Choroid plexus epithelial cell (primary cell): ENCODE data around the gene CA14.

ENCODE experiments used
- DNase-seq: peaks from one replicate; pipeline ENCODE4 v3.0.0-alpha.2; 2010; ENCODE audit warnings: low read depth
- H3K4me3 ChIP-seq: 2 replicates; pipeline ENCODE4 v1.5.1; 2011; ENCODE audit warnings: low read depth, mild to moderate bottlenecking, control low read depth, low read length, moderate library complexity
- CTCF ChIP-seq: conservative IDR thresholded peaks from 2 replicates; pipeline ENCODE4 v1.5.1; 2011; ENCODE audit warnings: low read depth, mild to moderate bottlenecking, control low read depth, inconsistent platforms, low read length, moderate library complexity

The CA14 gene

GRCh38 chr1:150262388-150263320 lies 5.1 kb downstream of the CA14 start:
- no peak overlapping the region for H3K4me3 ChIP-seq
- no peak for TF ChIP-seq CTCF
- DNase-seq, result no peak

- TF ChIP-seq CTCF, result no peak
- H3K4me3 ChIP-seq, result no peak overlapping the region
- DNase-seq, result no peak
Observed at GRCh38 chr1:150263549-150263948, 6.0 kb downstream of the CA14 start.

DNA sequence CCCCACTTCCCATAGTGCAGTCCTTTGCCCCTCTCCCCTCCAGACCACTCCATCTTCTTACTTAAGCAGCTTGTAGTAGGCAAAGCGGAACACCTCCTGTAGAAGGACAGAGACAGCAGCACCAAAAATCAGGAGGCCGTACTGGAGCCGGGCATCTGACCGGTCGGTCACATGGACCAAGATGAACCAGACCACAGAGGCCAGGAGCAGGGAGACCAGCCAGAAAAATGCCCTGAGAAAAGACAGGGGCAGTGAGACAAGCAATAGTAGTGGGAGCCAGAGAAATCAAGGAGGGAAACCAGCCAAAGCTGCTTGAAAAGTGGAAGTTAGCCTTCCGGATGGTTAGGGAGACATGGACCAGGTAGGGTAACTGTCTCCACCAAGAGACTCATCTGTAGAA lies 10.3 kb downstream of the CA14 start:
- no peak for DNase-seq
- no peak for TF ChIP-seq CTCF
- H3K4me3 ChIP-seq, result peak overlapping the region; percentile 76

DNA sequence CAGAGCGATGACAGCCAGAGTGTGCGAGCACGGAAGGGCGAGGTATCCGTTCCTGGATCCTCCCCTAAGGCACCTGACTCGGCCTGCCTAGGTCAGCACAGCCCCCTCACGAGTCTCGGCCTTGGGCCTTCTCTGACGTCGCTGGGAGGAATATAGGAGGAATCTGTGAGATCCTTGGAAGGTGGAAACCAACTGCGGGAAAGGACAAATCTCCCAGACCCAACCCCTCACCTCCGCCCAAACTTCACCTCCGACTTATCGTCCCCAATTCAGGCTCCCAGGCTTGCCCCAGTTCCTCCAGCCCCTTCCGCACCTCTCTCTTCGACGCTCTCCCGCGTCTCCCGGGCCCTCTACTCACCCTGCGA lies 10.7 kb downstream of the CA14 start:
- TF ChIP-seq CTCF, result no peak
- peak; percentile 51 for DNase-seq
- peak overlapping the region; percentile 76 for H3K4me3 ChIP-seq

DNA sequence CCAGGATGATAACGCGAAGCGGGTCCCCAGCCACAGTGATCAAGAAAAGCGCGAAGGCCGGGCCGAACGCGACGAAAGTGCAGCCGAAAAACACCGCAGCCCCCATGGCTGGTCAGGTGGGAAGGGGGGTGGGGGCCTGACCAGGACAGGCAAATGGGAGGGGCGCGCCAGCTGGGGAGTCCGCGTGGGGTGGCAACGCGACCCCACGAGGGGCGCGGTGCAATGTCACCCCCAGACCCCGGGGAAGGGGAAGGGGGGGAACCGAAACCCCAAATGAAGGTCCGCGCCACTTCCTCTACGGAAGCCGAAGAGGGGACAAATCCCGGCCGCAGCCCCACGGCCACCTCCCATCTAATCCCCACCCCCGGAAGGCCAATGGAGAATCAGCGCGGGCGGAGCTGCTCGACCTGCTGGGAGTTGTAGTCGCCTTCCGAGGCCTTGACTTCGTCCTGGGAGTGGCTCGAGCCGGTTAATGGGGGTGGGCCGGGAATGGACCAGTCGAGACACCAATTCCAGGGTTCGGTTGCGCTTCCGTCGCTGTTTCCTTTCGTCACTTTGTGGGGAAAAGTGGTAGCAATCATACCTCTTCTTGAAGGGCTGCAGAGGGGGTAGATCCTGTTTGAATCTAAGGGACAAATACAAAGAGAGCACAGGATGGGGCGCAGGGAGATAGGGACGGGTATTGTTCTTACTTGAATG lies 11.3 kb downstream of the CA14 start, which contains the start of gene APH1A:
Gene APH1A (minus strand): TSS at position 312 of the 699 bp plus-strand sequence. CDS start 206 bp downstream, at position 106.
- no peak for TF ChIP-seq CTCF
- DNase-seq, result peak; percentile 98
- H3K4me3 ChIP-seq, result peak within 1 kb of the TSS; percentile 76

GRCh38 chr1:150269451-150269850 lies 11.9 kb downstream of the CA14 start:
- peak overlapping the region; percentile 76 for H3K4me3 ChIP-seq
- no peak for TF ChIP-seq CTCF
- DNase-seq, result no peak
